Measurements from ENCODE around the gene ZCCHC17. TPM values are rescaled to one million over a fixed set of nuclear protein-coding genes. Genes with fewer than 3 reads are reported as not detected.

The ZCCHC17 gene
- total RNA-seq, 1 donor from 2014 or later: 31.3 TPM

DNA sequence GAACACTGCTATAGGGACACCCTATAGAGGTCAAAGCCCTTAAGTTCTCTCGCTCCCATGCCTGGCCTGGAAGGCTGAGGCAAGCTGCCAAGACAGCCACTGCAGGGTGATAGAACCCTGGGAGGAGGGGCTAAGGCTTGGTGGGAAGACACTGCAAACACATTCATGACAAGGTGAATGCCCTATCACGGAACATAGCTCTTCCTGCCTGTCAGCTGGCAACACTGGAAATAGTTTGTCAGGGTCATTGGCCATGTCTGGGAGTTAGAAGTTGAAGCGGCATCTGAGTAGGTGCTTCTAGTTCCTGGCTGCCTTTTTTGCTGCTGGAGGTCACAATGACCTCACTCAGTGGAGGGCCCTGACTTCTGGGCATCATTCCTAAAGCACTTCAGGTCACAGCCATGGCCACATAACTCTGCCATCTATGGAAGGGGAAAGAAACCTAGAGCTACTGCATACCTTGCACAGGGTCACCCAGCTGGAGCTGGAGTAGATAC, 71.8 kb downstream of the ZCCHC17 start:
- DNase-seq (ENCODE audit: low spot score, unreplicated experiment): no peak
- peaks cover 5% of the 10 kb centered on the region for H3K36me3 Mint-ChIP-seq (ENCODE audit: insufficient read depth)
- H3K27ac Mint-ChIP-seq: no peak overlapping the region
- TF ChIP-seq, protein P1, sequence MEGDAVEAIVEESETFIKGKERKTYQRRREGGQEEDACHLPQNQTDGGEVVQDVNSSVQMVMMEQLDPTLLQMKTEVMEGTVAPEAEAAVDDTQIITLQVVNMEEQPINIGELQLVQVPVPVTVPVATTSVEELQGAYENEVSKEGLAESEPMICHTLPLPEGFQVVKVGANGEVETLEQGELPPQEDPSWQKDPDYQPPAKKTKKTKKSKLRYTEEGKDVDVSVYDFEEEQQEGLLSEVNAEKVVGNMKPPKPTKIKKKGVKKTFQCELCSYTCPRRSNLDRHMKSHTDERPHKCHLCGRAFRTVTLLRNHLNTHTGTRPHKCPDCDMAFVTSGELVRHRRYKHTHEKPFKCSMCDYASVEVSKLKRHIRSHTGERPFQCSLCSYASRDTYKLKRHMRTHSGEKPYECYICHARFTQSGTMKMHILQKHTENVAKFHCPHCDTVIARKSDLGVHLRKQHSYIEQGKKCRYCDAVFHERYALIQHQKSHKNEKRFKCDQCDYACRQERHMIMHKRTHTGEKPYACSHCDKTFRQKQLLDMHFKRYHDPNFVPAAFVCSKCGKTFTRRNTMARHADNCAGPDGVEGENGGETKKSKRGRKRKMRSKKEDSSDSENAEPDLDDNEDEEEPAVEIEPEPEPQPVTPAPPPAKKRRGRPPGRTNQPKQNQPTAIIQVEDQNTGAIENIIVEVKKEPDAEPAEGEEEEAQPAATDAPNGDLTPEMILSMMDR (IDR thresholded peaks at IDR 0.05; ENCODE audit: unreplicated experiment): no peak
- H3K4me3 Mint-ChIP-seq (ENCODE audit: low read depth): no peak overlapping the region
- peaks cover 14% of the 10 kb centered on the region for H3K4me1 Mint-ChIP-seq (ENCODE audit: low read depth)
- H3K27me3 Mint-ChIP-seq: peaks cover 5% of the 10 kb centered on the region
- no peaks in the 10 kb centered on the region for H3K9me3 Mint-ChIP-seq (ENCODE audit: low read depth)

DNA sequence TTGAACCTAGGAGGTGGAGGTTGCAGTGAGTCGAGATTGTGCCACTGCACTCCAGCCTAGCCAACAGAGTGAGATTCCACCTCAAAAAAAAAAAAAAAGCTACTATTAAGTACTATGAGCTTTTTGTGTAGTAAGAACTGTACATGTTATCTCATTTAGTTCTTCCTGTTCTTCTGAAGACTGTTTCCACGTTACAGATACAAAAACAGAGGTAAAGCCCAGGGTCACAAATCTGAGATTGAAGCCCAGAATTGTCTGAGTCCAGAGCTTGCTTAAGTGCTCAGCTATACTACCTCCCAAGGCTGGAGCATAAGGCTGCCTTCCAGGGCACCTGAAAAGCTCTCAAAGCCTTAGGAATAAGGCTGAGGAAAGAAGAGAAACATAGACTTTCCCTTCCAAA, 73.2 kb downstream of the ZCCHC17 start:
- H3K27me3 Mint-ChIP-seq: peaks cover 5% of the 10 kb centered on the region
- no peak for DNase-seq (ENCODE audit: low spot score, unreplicated experiment)
- no peak overlapping the region for H3K27ac Mint-ChIP-seq
- H3K4me1 Mint-ChIP-seq (ENCODE audit: low read depth): peaks cover 16% of the 10 kb centered on the region
- no peak overlapping the region for H3K4me3 Mint-ChIP-seq (ENCODE audit: low read depth)
- no peaks in the 10 kb centered on the region for H3K9me3 Mint-ChIP-seq (ENCODE audit: low read depth)
- TF ChIP-seq, protein P1 (IDR thresholded peaks at IDR 0.05; ENCODE audit: unreplicated experiment): no peak
- peaks cover 3% of the 10 kb centered on the region for H3K36me3 Mint-ChIP-seq (ENCODE audit: insufficient read depth)

GRCh38 chr1:31370565-31370964, 73.7 kb downstream of the ZCCHC17 start:
- H3K4me3 Mint-ChIP-seq (ENCODE audit: low read depth): no peak overlapping the region

GRCh38 chr1:31371121-31371959, 74.5 kb downstream of the ZCCHC17 start:
- no peaks in the 10 kb centered on the region for H3K9me3 Mint-ChIP-seq (ENCODE audit: low read depth)
- no peak for DNase-seq (ENCODE audit: low spot score, unreplicated experiment)
- H3K4me3 Mint-ChIP-seq (ENCODE audit: low read depth): no peak overlapping the region
- peaks cover 5% of the 10 kb centered on the region for H3K27me3 Mint-ChIP-seq
- H3K36me3 Mint-ChIP-seq (ENCODE audit: insufficient read depth): no peaks in the 10 kb centered on the region
- no peak overlapping the region for H3K27ac Mint-ChIP-seq
- TF ChIP-seq, protein P1 (IDR thresholded peaks at IDR 0.05; ENCODE audit: unreplicated experiment): no peak
- peaks cover 16% of the 10 kb centered on the region for H3K4me1 Mint-ChIP-seq (ENCODE audit: low read depth)

More at GRCh38 chr1:31370565-31370964, 73.7 kb downstream of the ZCCHC17 start:
- no peak for DNase-seq (ENCODE audit: low spot score, unreplicated experiment)
- H3K27ac Mint-ChIP-seq: no peak overlapping the region
- peaks cover 16% of the 10 kb centered on the region for H3K4me1 Mint-ChIP-seq (ENCODE audit: low read depth)
- TF ChIP-seq, protein P1 (IDR thresholded peaks at IDR 0.05; ENCODE audit: unreplicated experiment): no peak
- H3K36me3 Mint-ChIP-seq (ENCODE audit: insufficient read depth): peaks cover 1% of the 10 kb centered on the region
- peaks cover 5% of the 10 kb centered on the region for H3K27me3 Mint-ChIP-seq
- H3K9me3 Mint-ChIP-seq (ENCODE audit: low read depth): no peaks in the 10 kb centered on the region

- DNase-seq (ENCODE audit: low spot score, unreplicated experiment): no peak
- Mint-ChIP-seq H3K27me3 (peaks cover 5% of the 10 kb centered on the region), H3K27ac (no peak overlapping the region), H3K4me3 (ENCODE audit: low read depth) (peak overlapping the region; percentile 20), H3K4me1 (ENCODE audit: low read depth) (peaks cover 16% of the 10 kb centered on the region), H3K9me3 (ENCODE audit: low read depth) (no peaks in the 10 kb centered on the region), H3K36me3 (ENCODE audit: insufficient read depth) (no peaks in the 10 kb centered on the region)
- TF ChIP-seq, protein P1 (IDR thresholded peaks at IDR 0.05; ENCODE audit: unreplicated experiment): no peak
Observed at GRCh38 chr1:31372051-31372450, 75.2 kb downstream of the ZCCHC17 start.

Measured in progenitor cell of endocrine pancreas (in vitro differentiated cells).